Activated CD4-positive, alpha-beta T cell treated with anti-CD3 and anti-CD28 coated beads, Interleukin-2, amount 10 ng/mL, durations not matched to agents 24 days and 14 days (primary cell): Measurements from ENCODE around the gene WNK1. TPM values are rescaled to one million over a fixed set of nuclear protein-coding genes. Genes with fewer than 3 reads are reported as not detected.
A peak's percentile ranks its signal among the peaks of the same experiment; 100 is the strongest.
"Not testable (repeated sequence)": the region's sequence is repeated elsewhere in the genome, so short reads cannot be mapped to it uniquely, and the experiment has no call there.

ENCODE experiments used
- DNase-seq: peaks from one replicate; pipeline ENCODE4 v3.0.0; 2022
- H3K27ac Mint-ChIP-seq: one replicate; pipeline ENCODE4 v1.8.0; 2022; ENCODE audit warnings: mild to moderate bottlenecking, mixed read lengths
- H3K27me3 Mint-ChIP-seq: one replicate; pipeline ENCODE4 v1.8.0; 2022; ENCODE audit warnings: mixed read lengths
- H3K36me3 Mint-ChIP-seq: one replicate; pipeline ENCODE4 v1.8.0; 2022; ENCODE audit warnings: low read depth, mild to moderate bottlenecking, mixed read lengths
- H3K4me1 Mint-ChIP-seq: one replicate; pipeline ENCODE4 v1.8.0; 2021; ENCODE audit warnings: mixed read lengths
- H3K4me3 Mint-ChIP-seq: one replicate; pipeline ENCODE4 v1.8.0; 2022; ENCODE audit warnings: mild to moderate bottlenecking, moderate library complexity, mixed read lengths
- H3K9me3 Mint-ChIP-seq: one replicate; pipeline ENCODE4 v1.8.0; 2021; ENCODE audit warnings: mixed read lengths
- intact Hi-C: fragments of 100-400 bp; cut with micrococcal nuclease; formaldehyde crosslinking; loops from one replicate; pipeline ENCODE4 v1.15.1; 2023
- total RNA-seq: library from RNA; stranded (reverse); gene quantifications from 2 replicates; pipeline ENCODE4 v1.2.3, GENCODE V29; 2022

WNK1 gene
- total RNA-seq = 156 TPM in 2 replicates

- H3K36me3 Mint-ChIP-seq = peaks cover 31% of the 10 kb centered on the region
- H3K4me1 Mint-ChIP-seq = peaks cover 25% of the 10 kb centered on the region
- peak; percentile 99 for DNase-seq
- intact Hi-C loops = loop anchor here (1.0 to 5.0 kb wide), 9 partner anchors 9 to 350 kb away; partner anchors contain the start of genes CCDC77 and RAD52
- H3K4me3 Mint-ChIP-seq = peak within 1 kb of the TSS; percentile 95
- H3K27ac Mint-ChIP-seq = peak within 1 kb of the TSS; percentile 93
- H3K9me3 Mint-ChIP-seq = no peaks in the 10 kb centered on the region
- H3K27me3 Mint-ChIP-seq = no peaks in the 10 kb centered on the region
Observed at GRCh38 chr12:751999-752694, at the start of gene WNK1. Gene WNK1, plus strand, starts transcription at chr12:752579. Its CDS starts 987 bp downstream, at chr12:753566.

DNA sequence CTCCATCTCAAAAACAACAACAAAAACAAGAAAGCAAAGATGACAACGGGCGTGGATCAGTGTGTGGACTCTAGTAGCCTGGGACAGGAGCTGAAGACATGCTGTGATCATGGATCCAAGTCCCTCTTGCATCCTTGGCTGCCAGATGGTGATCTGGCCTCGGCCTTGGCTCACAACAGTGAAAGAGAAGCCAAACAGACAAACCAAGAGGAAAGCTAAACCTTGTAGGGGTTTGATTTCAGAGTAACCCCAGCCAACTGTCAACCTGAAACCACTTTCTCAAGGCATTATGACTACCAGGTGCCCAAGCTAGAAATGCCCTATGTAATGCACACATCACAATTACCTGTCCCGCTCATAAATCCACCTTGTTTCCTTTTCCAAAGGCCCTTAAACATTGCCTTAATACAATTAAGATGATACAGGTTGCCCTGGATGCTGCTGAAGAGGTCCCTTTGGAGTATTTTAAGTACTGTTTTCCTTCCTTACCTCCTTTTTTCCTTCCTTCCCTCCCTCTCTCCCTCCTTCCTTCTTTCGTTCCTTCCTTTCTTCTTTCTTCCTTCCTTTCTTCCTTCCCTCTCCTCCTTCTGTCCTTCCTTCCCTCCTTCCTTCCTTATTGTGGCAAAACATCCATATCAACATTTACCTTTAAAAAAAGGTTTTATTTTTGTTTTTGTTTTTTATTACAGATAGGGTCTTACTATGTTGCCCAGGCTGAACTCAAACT is 47.7 kb upstream of the WNK1 start:
- Mint-ChIP-seq H3K27ac (no peak overlapping the region), H3K4me1 (peaks cover 9% of the 10 kb centered on the region), H3K36me3 (peaks cover 2% of the 10 kb centered on the region), H3K4me3 (no peak overlapping the region), H3K9me3 (peaks cover 6% of the 10 kb centered on the region), H3K27me3 (no peaks in the 10 kb centered on the region)
- intact Hi-C loops = no loop called here
- DNase-seq = no peak

GRCh38 chr12:708084-708483 is 44.3 kb upstream of the WNK1 start:
- H3K4me1 Mint-ChIP-seq = peaks cover 18% of the 10 kb centered on the region
- H3K4me3 Mint-ChIP-seq = not testable (repeated sequence)

GRCh38 chr12:709455-710020 is 42.8 kb upstream of the WNK1 start:
- Mint-ChIP-seq H3K27me3 (no peaks in the 10 kb centered on the region), H3K4me3 (no peak overlapping the region)

More at GRCh38 chr12:708084-708483, 44.3 kb upstream of the WNK1 start:
- H3K9me3 Mint-ChIP-seq, intact Hi-C loops, H3K27me3 Mint-ChIP-seq, H3K36me3 Mint-ChIP-seq, H3K27ac Mint-ChIP-seq, DNase-seq: not testable (repeated sequence)

GRCh38 chr12:712172-712863 is 40.1 kb upstream of the WNK1 start:
- peaks cover 26% of the 10 kb centered on the region for H3K4me1 Mint-ChIP-seq
- H3K27ac Mint-ChIP-seq = peak overlapping the region; percentile 81
- no peaks in the 10 kb centered on the region for H3K36me3 Mint-ChIP-seq
- no peaks in the 10 kb centered on the region for H3K27me3 Mint-ChIP-seq
- H3K9me3 Mint-ChIP-seq = no peaks in the 10 kb centered on the region
- H3K4me3 Mint-ChIP-seq = peak overlapping the region; percentile 25
- intact Hi-C loops = loop anchor here (1.0 to 5.0 kb wide), 3 partner anchors 18 to 90 kb away; no protein-coding TSS in a partner anchor
- no peak for DNase-seq

More at GRCh38 chr12:709455-710020, 42.8 kb upstream of the WNK1 start:
- DNase-seq = no peak
- no peak overlapping the region for H3K27ac Mint-ChIP-seq
- intact Hi-C loops = loop anchor here (5.0 kb wide), 1 partner anchor 87 kb away; no protein-coding TSS in a partner anchor
- peaks cover 23% of the 10 kb centered on the region for H3K4me1 Mint-ChIP-seq
- no peaks in the 10 kb centered on the region for H3K36me3 Mint-ChIP-seq
- H3K9me3 Mint-ChIP-seq = no peaks in the 10 kb centered on the region

DNA sequence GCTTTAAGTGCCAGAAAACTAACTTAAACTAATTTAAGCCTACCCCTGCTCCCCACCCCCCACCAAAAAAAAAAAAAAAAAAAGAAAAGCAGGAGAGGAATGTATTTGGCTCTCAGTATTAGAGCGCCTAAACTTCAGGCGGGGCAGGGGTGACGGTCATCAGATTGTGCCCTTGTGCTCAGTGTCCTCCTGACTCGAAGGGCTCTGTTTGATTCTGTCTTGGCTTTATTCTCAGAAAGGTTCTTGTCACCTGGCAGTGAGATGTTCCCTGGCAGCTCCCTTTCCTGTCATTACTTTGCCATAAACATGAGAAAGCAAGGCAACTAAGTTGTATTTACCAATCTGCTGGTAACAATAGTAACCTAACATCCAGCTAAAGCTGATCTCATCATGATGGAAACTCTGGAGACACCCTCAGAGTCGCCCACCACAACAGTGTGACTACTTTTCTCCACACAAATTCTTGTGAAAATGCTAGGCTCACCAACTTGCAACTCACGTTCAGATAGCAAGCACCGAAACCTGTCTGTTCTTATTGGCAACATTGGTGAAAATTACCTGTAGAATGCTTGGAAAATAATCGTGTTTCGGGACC is 39.0 kb upstream of the WNK1 start:
- Mint-ChIP-seq H3K36me3 (no peaks in the 10 kb centered on the region), H3K4me1 (peaks cover 26% of the 10 kb centered on the region), H3K27ac (peak overlapping the region; percentile 81), H3K27me3 (no peaks in the 10 kb centered on the region), H3K4me3 (peak overlapping the region; percentile 2), H3K9me3 (no peaks in the 10 kb centered on the region)
- intact Hi-C loops = loop anchor here (1.0 to 5.0 kb wide), 4 partner anchors 17 to 91 kb away; no protein-coding TSS in a partner anchor
- peak; percentile 66 for DNase-seq

- intact Hi-C loops = loop anchor here (1.0 kb wide), 1 partner anchor 79 kb away; no protein-coding TSS in a partner anchor
- Mint-ChIP-seq H3K4me1 (peaks cover 43% of the 10 kb centered on the region), H3K9me3 (no peaks in the 10 kb centered on the region), H3K27ac (peak overlapping the region; percentile 85), H3K36me3 (peaks cover 5% of the 10 kb centered on the region), H3K4me3 (peak overlapping the region; percentile 15), H3K27me3 (no peaks in the 10 kb centered on the region)
- DNase-seq = peak; percentile 67
Observed at GRCh38 chr12:716506-716905, 35.9 kb upstream of the WNK1 start.

DNA sequence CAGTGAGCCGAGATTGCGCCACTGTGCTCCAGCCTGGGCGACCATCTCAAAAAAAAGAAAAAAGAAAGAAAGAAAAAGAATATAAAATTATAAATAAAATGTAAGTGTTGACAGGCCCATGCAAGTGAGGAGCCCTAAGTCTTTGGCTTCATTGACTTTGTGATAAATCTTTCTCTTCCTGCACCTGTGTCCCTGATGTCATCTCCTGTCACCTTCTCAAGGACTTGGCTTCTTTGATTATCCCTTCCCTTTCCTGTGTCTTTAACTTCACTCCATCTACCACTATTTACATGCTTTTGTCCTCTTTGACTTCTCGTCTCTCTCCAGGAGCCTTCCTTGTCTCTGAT is 33.6 kb upstream of the WNK1 start:
- no peak for DNase-seq
- Mint-ChIP-seq H3K4me3 (peak overlapping the region; percentile 62), H3K27ac (peak overlapping the region; percentile 82), H3K36me3 (peaks cover 5% of the 10 kb centered on the region), H3K9me3 (no peaks in the 10 kb centered on the region), H3K4me1 (peaks cover 35% of the 10 kb centered on the region), H3K27me3 (no peaks in the 10 kb centered on the region)
- intact Hi-C loops = no loop called here

- no peaks in the 10 kb centered on the region for H3K9me3 Mint-ChIP-seq
- no peaks in the 10 kb centered on the region for H3K27me3 Mint-ChIP-seq
- intact Hi-C loops = no loop called here
- no peak for DNase-seq
- H3K4me3 Mint-ChIP-seq = peak overlapping the region; percentile 36
- H3K4me1 Mint-ChIP-seq = peaks cover 42% of the 10 kb centered on the region
- peak overlapping the region; percentile 64 for H3K27ac Mint-ChIP-seq
- peaks cover 5% of the 10 kb centered on the region for H3K36me3 Mint-ChIP-seq
Observed at GRCh38 chr12:720231-720941, 32.0 kb upstream of the WNK1 start.

GRCh38 chr12:724194-724855 is 28.1 kb upstream of the WNK1 start:
- Mint-ChIP-seq H3K27ac (peak overlapping the region; percentile 76), H3K4me1 (peaks cover 60% of the 10 kb centered on the region), H3K27me3 (no peaks in the 10 kb centered on the region), H3K4me3 (no peak overlapping the region), H3K36me3 (peaks cover 5% of the 10 kb centered on the region), H3K9me3 (no peaks in the 10 kb centered on the region)
- intact Hi-C loops = no loop called here
- DNase-seq = peak; percentile 74

- Mint-ChIP-seq H3K9me3 (no peaks in the 10 kb centered on the region), H3K4me1 (peaks cover 58% of the 10 kb centered on the region), H3K27me3 (no peaks in the 10 kb centered on the region), H3K27ac (no peak overlapping the region), H3K36me3 (peaks cover 4% of the 10 kb centered on the region), H3K4me3 (no peak overlapping the region)
- intact Hi-C loops = no loop called here
- no peak for DNase-seq
Observed at GRCh38 chr12:725076-725475, 27.3 kb upstream of the WNK1 start.

- peaks cover 54% of the 10 kb centered on the region for H3K4me1 Mint-ChIP-seq
- H3K36me3 Mint-ChIP-seq = peaks cover 1% of the 10 kb centered on the region
- no peak overlapping the region for H3K27ac Mint-ChIP-seq
- no peak overlapping the region for H3K4me3 Mint-ChIP-seq
- H3K9me3 Mint-ChIP-seq = peaks cover 8% of the 10 kb centered on the region
- intact Hi-C loops = no loop called here
- no peak for DNase-seq
- no peaks in the 10 kb centered on the region for H3K27me3 Mint-ChIP-seq
Observed at GRCh38 chr12:726281-727140, 25.9 kb upstream of the WNK1 start.
